ENCODE results near the gene EPS8L1.

Gene EPS8L1

DNA sequence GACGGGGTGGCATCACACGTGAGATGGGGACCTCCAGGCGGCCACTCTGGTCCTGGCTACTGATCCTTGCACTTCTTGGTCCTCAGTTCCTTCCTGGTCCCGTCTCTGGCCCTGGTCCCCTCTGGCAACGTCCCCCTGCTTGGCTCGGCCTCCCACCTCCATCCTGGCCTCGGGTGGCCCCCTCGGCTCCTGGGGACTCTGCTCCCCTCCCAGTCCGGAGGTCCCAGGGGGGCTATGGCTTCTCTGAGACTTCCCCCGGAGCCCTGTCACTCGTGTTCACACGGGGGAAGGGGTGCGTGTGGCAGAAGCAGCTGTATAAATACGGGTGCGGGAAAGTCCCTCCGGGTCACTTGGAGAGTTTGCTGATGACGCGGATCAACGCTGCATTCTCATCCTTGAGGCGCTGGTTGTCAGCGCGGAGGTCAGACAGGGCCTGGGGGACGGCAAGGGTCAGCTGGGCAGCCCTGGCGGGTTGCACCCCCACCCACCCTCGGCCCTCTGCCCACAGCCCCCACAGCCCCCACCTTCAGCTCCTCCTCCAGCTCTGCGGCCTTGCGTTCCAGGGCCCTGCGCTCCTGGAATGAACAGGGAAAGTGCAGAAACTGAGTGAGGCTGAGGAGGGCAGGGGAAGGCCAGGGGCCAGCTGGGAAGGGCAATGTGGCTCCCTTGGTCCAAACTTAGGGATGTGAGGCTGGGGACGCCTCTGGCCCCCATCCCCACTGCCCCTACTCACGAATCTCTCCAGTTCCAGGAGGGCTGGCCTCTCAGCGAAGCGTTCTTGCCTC is 15.6 kb downstream of the EPS8L1 start:
- no peak for DNase-seq (ENCODE audit: low spot score)
- no peak overlapping the region for H3K27ac ChIP-seq
- no peak overlapping the region for H3K4me3 ChIP-seq
- TF ChIP-seq, protein P1, sequence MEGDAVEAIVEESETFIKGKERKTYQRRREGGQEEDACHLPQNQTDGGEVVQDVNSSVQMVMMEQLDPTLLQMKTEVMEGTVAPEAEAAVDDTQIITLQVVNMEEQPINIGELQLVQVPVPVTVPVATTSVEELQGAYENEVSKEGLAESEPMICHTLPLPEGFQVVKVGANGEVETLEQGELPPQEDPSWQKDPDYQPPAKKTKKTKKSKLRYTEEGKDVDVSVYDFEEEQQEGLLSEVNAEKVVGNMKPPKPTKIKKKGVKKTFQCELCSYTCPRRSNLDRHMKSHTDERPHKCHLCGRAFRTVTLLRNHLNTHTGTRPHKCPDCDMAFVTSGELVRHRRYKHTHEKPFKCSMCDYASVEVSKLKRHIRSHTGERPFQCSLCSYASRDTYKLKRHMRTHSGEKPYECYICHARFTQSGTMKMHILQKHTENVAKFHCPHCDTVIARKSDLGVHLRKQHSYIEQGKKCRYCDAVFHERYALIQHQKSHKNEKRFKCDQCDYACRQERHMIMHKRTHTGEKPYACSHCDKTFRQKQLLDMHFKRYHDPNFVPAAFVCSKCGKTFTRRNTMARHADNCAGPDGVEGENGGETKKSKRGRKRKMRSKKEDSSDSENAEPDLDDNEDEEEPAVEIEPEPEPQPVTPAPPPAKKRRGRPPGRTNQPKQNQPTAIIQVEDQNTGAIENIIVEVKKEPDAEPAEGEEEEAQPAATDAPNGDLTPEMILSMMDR (IDR thresholded peaks at IDR 0.05), result no peak

GRCh38 chr19:55091955-55092354 is 16.3 kb downstream of the EPS8L1 start:
- no peak for DNase-seq (ENCODE audit: low spot score)
- TF ChIP-seq, protein P1 (IDR thresholded peaks at IDR 0.05), result no peak
- H3K4me3 ChIP-seq, result no peak overlapping the region
- H3K27ac ChIP-seq, result no peak overlapping the region

DNA sequence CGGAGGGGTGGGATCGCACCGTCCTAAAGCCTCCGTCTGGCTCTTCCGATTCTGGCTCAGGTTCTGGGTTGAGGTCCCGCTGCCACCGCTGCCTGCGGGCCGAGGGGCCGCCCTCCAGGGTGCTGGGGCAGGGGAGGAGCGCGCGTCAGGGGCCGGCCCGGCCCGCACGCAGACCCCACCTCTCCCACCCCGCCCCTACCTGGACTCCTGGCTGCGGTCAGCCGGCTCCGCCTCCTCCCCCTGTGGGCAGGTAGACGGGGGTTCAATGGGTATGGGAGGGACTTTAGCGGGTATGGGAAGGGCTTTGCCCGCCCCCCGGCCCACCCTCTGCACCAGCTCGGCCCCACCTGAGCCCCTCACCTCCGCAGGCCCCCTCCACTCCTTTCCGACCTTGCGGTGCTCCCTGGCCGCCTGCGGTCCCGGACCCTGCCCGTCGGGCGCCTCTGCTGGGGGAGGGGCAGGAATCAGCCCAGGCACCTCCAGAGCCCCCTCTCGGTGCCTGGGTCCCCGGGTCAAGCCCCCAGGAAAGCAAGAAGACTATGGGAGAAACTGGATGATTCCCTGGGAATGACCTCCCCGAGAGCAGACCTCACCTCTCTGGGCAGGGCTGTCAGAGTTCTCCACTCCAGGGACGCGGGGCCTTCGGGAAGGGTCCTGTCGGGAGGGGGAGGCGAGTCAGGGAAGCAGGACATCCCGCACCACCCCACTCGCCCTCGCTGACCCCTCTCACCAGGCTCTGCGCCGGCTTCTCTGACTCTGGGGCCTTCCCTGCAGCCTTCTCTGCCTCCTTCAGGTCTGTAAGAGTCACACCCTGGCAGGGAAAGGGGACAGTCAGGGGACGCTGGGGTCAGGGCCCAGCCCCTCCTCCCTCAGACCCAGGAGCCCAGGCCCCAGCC is 17.0 kb downstream of the EPS8L1 start:
- Histone ChIP-seq H3K27ac (no peak overlapping the region), H3K4me3 (no peak overlapping the region)
- DNase-seq (ENCODE audit: low spot score), result no peak
- TF ChIP-seq, protein P1 (IDR thresholded peaks at IDR 0.05), result no peak

DNA sequence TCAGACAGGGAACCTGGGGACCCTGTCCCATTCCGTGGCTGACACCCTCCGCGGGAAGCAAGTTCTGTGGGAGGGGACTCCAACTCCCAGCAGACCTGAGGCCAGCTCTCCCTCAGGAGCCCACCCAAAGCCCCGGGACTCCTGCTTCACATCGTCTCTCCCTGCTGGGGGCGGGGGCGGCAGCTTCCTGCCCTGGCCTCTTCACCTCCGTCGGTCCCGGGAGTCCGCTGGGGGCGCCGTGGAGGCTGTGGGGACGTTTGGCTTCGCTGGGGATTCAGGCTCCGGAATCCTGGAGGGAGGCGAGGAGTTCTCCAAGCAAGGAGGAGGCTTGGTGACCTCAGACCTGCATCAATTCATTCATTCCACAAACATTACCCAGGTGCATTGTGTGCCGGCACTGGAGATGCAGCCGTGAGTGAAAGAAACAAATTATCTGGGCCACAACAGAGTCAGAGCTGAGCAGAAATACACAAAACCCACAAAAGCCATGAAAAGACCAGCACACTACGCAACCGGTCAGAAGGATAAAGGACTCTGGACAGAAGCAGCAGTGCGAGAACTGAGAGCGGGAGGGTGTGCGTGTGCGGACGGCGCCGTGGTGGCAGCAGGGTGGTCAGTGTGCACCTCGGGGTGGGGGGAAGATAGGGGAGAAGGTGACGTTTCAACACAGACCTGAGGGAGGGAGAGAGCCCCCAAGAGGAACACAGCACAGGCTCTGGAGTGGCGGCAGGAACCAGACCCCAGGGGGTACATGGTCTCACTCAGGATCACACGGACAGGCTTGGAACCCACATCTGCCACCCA is 19.0 kb downstream of the EPS8L1 start:
- Histone ChIP-seq H3K4me3 (no peak overlapping the region), H3K27ac (no peak overlapping the region)
- TF ChIP-seq, protein P1 (IDR thresholded peaks at IDR 0.05), result no peak
- no peak for DNase-seq (ENCODE audit: low spot score)

DNA sequence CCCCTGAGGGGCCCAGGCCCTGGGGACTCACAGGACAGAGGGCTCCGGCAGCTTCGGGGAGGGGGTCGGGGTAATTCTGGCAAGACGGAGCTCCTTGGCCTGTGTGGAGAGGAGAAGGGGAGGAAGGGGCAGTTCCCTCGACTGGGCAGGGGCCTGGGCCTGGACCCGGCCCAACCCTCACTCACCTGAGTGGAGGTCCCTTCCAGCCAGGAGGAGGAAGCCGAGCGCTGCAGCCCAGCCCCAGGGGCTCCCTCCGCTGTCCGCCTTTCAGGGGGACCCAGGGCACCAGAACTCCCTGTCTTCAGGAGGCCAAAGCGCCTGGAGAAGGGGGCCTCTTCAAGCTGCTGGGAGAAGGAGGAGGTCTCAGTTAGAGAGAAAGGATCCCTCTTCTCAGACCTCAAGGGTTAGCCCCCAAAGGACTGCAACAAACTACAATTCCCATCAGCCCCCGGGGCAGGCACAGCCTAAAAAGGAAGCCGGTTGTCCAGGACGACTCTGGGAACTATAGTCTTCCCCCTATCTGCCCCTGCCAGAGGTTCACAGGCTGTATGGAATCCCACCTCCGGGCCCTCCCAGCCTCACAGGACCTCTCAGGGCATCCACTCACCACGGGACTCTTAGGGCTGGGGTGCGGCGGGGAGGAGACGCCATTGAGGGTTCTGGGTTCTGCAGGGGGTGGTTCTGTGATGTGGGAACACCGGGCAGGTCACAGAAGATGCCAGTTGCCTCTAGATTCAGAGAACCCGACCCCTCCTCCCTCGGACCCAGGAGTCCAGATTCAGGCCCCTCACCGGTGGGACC is 19.8 kb downstream of the EPS8L1 start:
- no peak overlapping the region for H3K4me3 ChIP-seq
- TF ChIP-seq, protein P1 (IDR thresholded peaks at IDR 0.05), result no peak
- no peak overlapping the region for H3K27ac ChIP-seq
- no peak for DNase-seq (ENCODE audit: low spot score)

DNA sequence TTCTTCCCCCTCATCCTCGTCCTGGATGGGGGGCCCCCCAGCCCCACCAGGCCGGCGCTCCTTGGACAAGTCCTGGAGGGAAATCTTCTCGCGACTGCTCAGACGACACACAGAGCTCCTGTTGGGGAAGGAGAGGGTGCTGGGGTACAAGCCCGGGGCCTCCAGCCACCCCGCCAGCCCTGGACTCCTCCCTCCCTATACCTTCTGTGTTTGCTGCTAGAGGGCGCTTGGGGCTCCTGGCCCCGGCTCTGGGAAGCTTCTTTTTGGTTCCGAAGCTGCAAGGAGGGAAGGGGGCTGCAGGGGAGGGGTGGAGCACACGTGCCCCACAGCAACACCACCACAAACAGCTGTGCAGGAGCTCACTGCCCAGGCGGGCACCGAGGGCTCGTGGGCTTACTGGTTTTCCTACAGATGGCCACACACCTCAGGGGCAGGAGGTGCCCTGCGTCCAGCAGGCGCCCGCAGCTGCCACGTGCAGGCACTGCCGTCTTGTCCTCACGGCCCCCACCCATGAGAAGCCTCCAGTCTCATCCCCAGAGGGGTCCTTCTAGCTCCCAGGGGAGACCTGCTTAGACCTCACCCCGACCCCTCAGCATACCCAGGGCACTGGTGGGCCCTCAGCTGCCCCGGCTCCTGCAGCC is 20.5 kb downstream of the EPS8L1 start:
- TF ChIP-seq, protein P1 (IDR thresholded peaks at IDR 0.05), result no peak
- no peak for DNase-seq (ENCODE audit: low spot score)
- Histone ChIP-seq H3K4me3 (no peak overlapping the region), H3K27ac (no peak overlapping the region)

Data from coronary artery (tissue), 2 donors.